K562 (cell line): ENCODE results near the gene SLC26A3. TPM values are rescaled to one million over a fixed set of nuclear protein-coding genes. Genes with fewer than 3 reads are reported as not detected.

Experiments used
- ATAC-seq: fragments of 200-7000 bp; cut with Tn5 transposase; 3 replicates; pipeline ENCODE4 v1.9.1; 2020; ENCODE audit warnings: moderate library complexity
- BruUV-seq: library from RNA; stranded (reverse); fragments of 400-500 nt; replicated peaks from 2 replicates; lab custom pipeline; 2021; lab: Mats Ljungman, UMichigan
- CTCF ChIA-PET: fragments of 300-600 bp; formaldehyde crosslinking; extraction: SDS; loops from one replicate; lab custom pipeline; 2021; ENCODE audit warnings: low intra/inter-chr PET ratio; lab: Yijun Ruan, JAX
- POLR2A ChIA-PET: fragments of 300-600, 350-650 bp; sonication (Branson Sonifier 250); formaldehyde crosslinking; extraction: SDS; loops from one replicate; lab custom pipeline; 2021; ENCODE audit warnings: antibody characterized with exemption, inconsistent platforms; lab: Yijun Ruan, JAX
- DNase-seq, 4 experiments: peaks; one replicate each; pipeline versions ENCODE4 v3.0.0 to v3.0.0-alpha.2; 2011 to 2018; ENCODE audit warnings: low spot score in 3 of 4, mixed read lengths in 3 of 4; ENCODE audit errors: extremely low read depth in 1 of 4
- FAIRE-seq: peaks from 2 replicates; lab custom pipeline; 2011; peaks lifted over from hg19 to GRCh38; lab: Jason Lieb, UNC
- H2AFZ ChIP-seq: 2 replicates; pipeline ENCODE4 v1.6.0; 2011; ENCODE audit warnings: low read depth, low read length, control low read depth, inconsistent platforms
- H3K27ac ChIP-seq: fragments of 200-600 bp; 3 replicates; pipeline ENCODE4 v1.8.0; 2011; ENCODE audit warnings: low read depth, mild to moderate bottlenecking, control low read depth, inconsistent platforms, low read length, moderate library complexity, mixed read lengths; ENCODE audit errors: extremely low read depth
- H3K27me3 ChIP-seq, 2 experiments: fragments of 300-600 bp in 1 of 2; 2 replicates in 1 of 2; 3 replicates in 1 of 2; pipeline versions ENCODE4 v1.6.0 to v1.8.0; 2011; ENCODE audit warnings: inconsistent platforms in 2 of 2, low read length in 2 of 2, mild to moderate bottlenecking in 1 of 2, mixed read lengths in 1 of 2, moderate library complexity in 1 of 2; ENCODE audit not compliant: control insufficient read depth in 2 of 2, insufficient read depth in 2 of 2
- H3K36me3 ChIP-seq: fragments of 300-600 bp; 3 replicates; pipeline ENCODE4 v1.8.0; 2011; ENCODE audit warnings: mild to moderate bottlenecking, low read length, inconsistent platforms; ENCODE audit not compliant: control insufficient read depth, insufficient read depth
- H3K4me1 ChIP-seq, 2 experiments: fragments of 200-600 bp in 1 of 2; replicated peaks in 1 of 2; 2 replicates in 1 of 2; 3 replicates in 1 of 2; pipeline versions ENCODE4 v1.5.1 to v1.8.0; 2011; ENCODE audit warnings: inconsistent platforms in 2 of 2, low read length in 2 of 2, mild to moderate bottlenecking in 1 of 2, mixed read lengths in 1 of 2, moderate library complexity in 1 of 2; ENCODE audit not compliant: control insufficient read depth in 2 of 2, insufficient read depth in 2 of 2
- H3K4me2 ChIP-seq: 2 replicates; pipeline ENCODE4 v1.6.1; 2011; ENCODE audit warnings: low read length, control low read depth, inconsistent platforms, mixed read lengths; ENCODE audit not compliant: insufficient read depth
- H3K4me3 ChIP-seq: fragments of 200-600 bp; sonication (generic), shearing (Covaris generic); 2 replicates; pipeline ENCODE4 v1.5.1; 2016; ENCODE audit warnings: control low read depth, inconsistent platforms
- H3K79me2 ChIP-seq: fragments of 200-600 bp; 3 replicates; pipeline ENCODE4 v1.8.0; 2011; ENCODE audit warnings: low read length, inconsistent platforms; ENCODE audit not compliant: control insufficient read depth, insufficient read depth
- H3K9ac ChIP-seq, 2 experiments: 2 replicates each; pipeline versions ENCODE4 v1.6.0 to v1.6.1; 2011; ENCODE audit warnings: low read depth in 2 of 2, low read length in 2 of 2, control low read depth in 1 of 2, inconsistent platforms in 1 of 2, mild to moderate bottlenecking in 1 of 2, mixed read lengths in 1 of 2; ENCODE audit not compliant: insufficient read depth in 1 of 2
- H3K9me1 ChIP-seq: one replicate; pipeline ENCODE4 v1.6.0; 2011; ENCODE audit warnings: inconsistent platforms, mild to moderate bottlenecking, low read length, moderate library complexity; ENCODE audit not compliant: control insufficient read depth, insufficient read depth
- H3K9me3 ChIP-seq: replicated peaks from 2 replicates; pipeline ENCODE4 v1.5.1; 2011; ENCODE audit warnings: low read depth, low read length, inconsistent platforms; ENCODE audit not compliant: control insufficient read depth, insufficient read depth
- H4K20me1 ChIP-seq: replicated peaks from 2 replicates; pipeline ENCODE4 v1.6.1; 2011; ENCODE audit warnings: low read length, inconsistent platforms, mixed read lengths; ENCODE audit not compliant: control insufficient read depth, insufficient read depth
- ATF3 ChIP-seq, 2 experiments: fragments of 450-650 bp in 1 of 2; sonication (generic) in 1 of 2; formaldehyde crosslinking in 1 of 2; IDR thresholded peaks in 1 of 2; conservative IDR thresholded peaks in 1 of 2; 2 replicates each; pipeline versions ENCODE4 v1.6.1 to v1.8.1; 2016 to 2023; ENCODE audit warnings: mild to moderate bottlenecking in 2 of 2, moderate library complexity in 2 of 2, inconsistent platforms in 1 of 2, missing genetic modification reagents in 1 of 2
- ATF7 ChIP-seq: fragments of 450-650 bp; IDR thresholded peaks from 2 replicates; pipeline ENCODE4 v1.7.1; 2014; ENCODE audit warnings: mild to moderate bottlenecking, moderate library complexity
- BACH1 ChIP-seq: fragments of 200-800 bp; sonication (Bioruptor generic); IDR thresholded peaks from 2 replicates; pipeline ENCODE4 v1.6.1; 2016; ENCODE audit warnings: missing genetic modification characterization, missing compliant biosample characterization
- CBX3 ChIP-seq, 2 experiments: IDR thresholded peaks; 1 replicate in 1 of 2; 2 replicates in 1 of 2; pipeline ENCODE4 v1.6.1; 2012; ENCODE audit warnings: inconsistent platforms in 2 of 2, low read length in 2 of 2, borderline replicate concordance in 1 of 2, control low read depth in 1 of 2
- JUND ChIP-seq, 2 experiments: IDR thresholded peaks; 2 replicates in 1 of 2; 3 replicates in 1 of 2; pipeline ENCODE4 v1.6.1; 2011; ENCODE audit warnings: borderline replicate concordance in 2 of 2, low read depth in 2 of 2, low read length in 2 of 2, improper control_type of control experiment in 1 of 2, missing biosample characterization in 1 of 2, missing genetic modification characterization in 1 of 2, missing genetic modification reagents in 1 of 2
- NRF1 ChIP-seq, 2 experiments: fragments of 450-650 bp; IDR thresholded peaks in 1 of 2; conservative IDR thresholded peaks in 1 of 2; 2 replicates each; pipeline ENCODE4 v1.6.1; 2014; ENCODE audit warnings: mild to moderate bottlenecking in 2 of 2
- PBX2 ChIP-seq, 2 experiments: IDR thresholded peaks in 1 of 2; conservative IDR thresholded peaks in 1 of 2; 2 replicates each; pipeline ENCODE4 v1.6.1; 2016; ENCODE audit warnings: low read depth in 2 of 2, mild to moderate bottlenecking in 1 of 2, missing compliant biosample characterization in 1 of 2, missing genetic modification characterization in 1 of 2, moderate library complexity in 1 of 2
- RBM17 ChIP-seq: fragments of 200-400 bp; formaldehyde crosslinking; IDR thresholded peaks from 2 replicates; pipeline ENCODE4 v1.6.1; 2017; ENCODE audit warnings: low read depth, mild to moderate bottlenecking, low read length, borderline replicate concordance
- ZBTB12 ChIP-seq: fragments of 250-450 bp; sonication (Bioruptor Pico); IDR thresholded peaks from 2 replicates; pipeline ENCODE4 v1.4.0; 2020
- ZBTB33 ChIP-seq: sonication (generic); formaldehyde crosslinking; IDR thresholded peaks from 2 replicates; pipeline ENCODE4 v1.8.1; 2023; ENCODE audit warnings: mild to moderate bottlenecking, missing genetic modification reagents
- ZZZ3 ChIP-seq: fragments of 450-650 bp; IDR thresholded peaks from 2 replicates; pipeline ENCODE4 v1.6.1; 2016; ENCODE audit warnings: antibody characterized with exemption, mild to moderate bottlenecking, moderate library complexity
- WGBS: fragments of 100-300 bp; shearing (Covaris generic); methylation state at CpG from one replicate; pipeline ENCODE4 v1.1.6; 2016; ENCODE audit warnings: low coverage, mixed read lengths; ENCODE audit not compliant: insufficient coverage; ENCODE audit errors: missing lambda C conversion rate; 5-methylcytosine and 5-hydroxymethylcytosine counted together
- in situ Hi-C: fragments of 300-500 bp; cut with MboI; formaldehyde crosslinking; loops from 4 replicates; pipeline ENCODE4 v1.15.0; 2018; ENCODE audit warnings: inconsistent platforms, mixed read lengths
- intact Hi-C: fragments of 100-400 bp; cut with micrococcal nuclease; formaldehyde crosslinking; loops from 2 replicates; pipeline ENCODE4 v1.14.2; 2022
- polyA plus RNA-seq, 8 experiments: library from polyadenylated mRNA; depleted of rRNA in 4 of 8; stranded (reverse) in 5 of 8; unstranded in 3 of 8; fragments of >200 nt; fragmentation: Nextera tagmentation in 2 of 8; fragmentation: Illumina TruSeq in 1 of 8; extraction: Ambion mirVana in 2 of 8; extraction: Trizol in 1 of 8; gene quantifications; 2 replicates each; pipeline versions ENCODE4 v1.2.1 to v1.2.3, GENCODE V29; 2011 to 2014; ENCODE audit warnings: inconsistent platforms in 1 of 8, missing spikeins in 1 of 8
- total RNA-seq, 7 experiments: library from RNA; depleted of rRNA in 6 of 7; stranded (reverse); fragments of >200 nt in 6 of 7; fragmentation: Illumina TruSeq in 2 of 7; extraction: Trizol in 2 of 7; gene quantifications; 2 replicates each; pipeline versions ENCODE4 v1.2.1 to v1.2.3, GENCODE V29; 2011 to 2021; ENCODE audit warnings: low replicate concordance in 1 of 7

Gene SLC26A3
- total and polyA plus RNA-seq, 9 of the 15 experiments (the other 6 are each of a cell fraction or from before 2014, with no cell fraction given): 0.86 TPM; not detected in 8

GRCh38 chr7:107846324-107846723, 43.3 kb upstream of the SLC26A3 start (continued):
- TF ChIP-seq PBX2 (CRISPR knock-in tag; IDR thresholded peaks at IDR 0.05; ENCODE audit: low read depth): no peak
- TF ChIP-seq PBX2 (tag; conservative IDR thresholded peaks at IDR 0.05; ENCODE audit: low read depth): no peak
- TF ChIP-seq ZZZ3: no peak
- TF ChIP-seq, all 486 proteins: peak for 0

GRCh38 chr7:107843184-107843583, 40.2 kb upstream of the SLC26A3 start:
- Histone ChIP-seq H3K36me3 (no peaks in the 10 kb centered on the region), H3K9me1 (no peaks in the 10 kb centered on the region), H2AFZ (peak overlapping the region; percentile 57), H3K27me3 (no peaks in the 10 kb centered on the region), H3K9ac (no peak overlapping the region), H3K4me2 (no peak overlapping the region), H3K4me1 (peaks cover 4% of the 10 kb centered on the region in 2 experiments; a peak in 4 of 5 replicates), H3K27ac (no peak overlapping the region), H4K20me1 (no peaks in the 10 kb centered on the region), H3K4me3 (no peak overlapping the region), H3K9me3 (no peaks in the 10 kb centered on the region), H3K79me2 (no peaks in the 10 kb centered on the region)
- ChIA-PET CTCF (no interaction called here), POLR2A (interaction anchor here (0.7 kb wide), 1 partner anchor 49 kb away, joined by 3 read pairs; no protein-coding TSS in a partner anchor)
- no TSS peak for BruUV-seq
- in situ Hi-C loops (no loop called here), intact Hi-C loops (no loop called here)
- no peak for FAIRE-seq
- DNase-seq: peak in 1 of 4 experiments; percentile 33
- 76% methylated on average over 16 of the region's 16 CpGs for WGBS
- peak; percentile 54 for ATAC-seq
- TF ChIP-seq CBX3 (IDR thresholded peaks at IDR 0.05; ENCODE audit: borderline replicate concordance in 1 of 2, low read length in 2 of 2) (peak in 1 of 2 experiments; percentile 59; a peak in 1 of 3 replicates), JUND (IDR thresholded peaks at IDR 0.05; ENCODE audit: borderline replicate concordance, low read depth, low read length) (peak; percentile 62; the same call in 1 of the 2 replicates), JUND (tag; IDR thresholded peaks at IDR 0.05; ENCODE audit: borderline replicate concordance, low read depth, low read length) (peak; percentile 35; the same call in 1 of the 3 replicates), ATF3 (IDR thresholded peaks at IDR 0.05) (peak; percentile 85), ATF3 (CRISPR knock-in tag; conservative IDR thresholded peaks at IDR 0.05) (no peak), NRF1 (conservative IDR thresholded peaks at IDR 0.05 in 1 of 2, IDR thresholded peaks at IDR 0.05 in 1 of 2) (0 out of 4 replicates have a peak, but pooled peaks of 1 of the 2 experiments have one; percentile 40), ZBTB33 (peak; percentile 90), RBM17 (no peak), BACH1 (tag) (no peak), ATF7 (peak; percentile 88), ZBTB12 (CRISPR knock-in tag) (peak; percentile 35; the same call in 1 of the 2 replicates)
